ENCODE data around the gene ROR1. TPM values are rescaled to one million over a fixed set of nuclear protein-coding genes. Genes with fewer than 3 reads are reported as not detected.

Gene ROR1
- total RNA-seq, 1 experiment from 2014 or later: 1.4 TPM

DNA sequence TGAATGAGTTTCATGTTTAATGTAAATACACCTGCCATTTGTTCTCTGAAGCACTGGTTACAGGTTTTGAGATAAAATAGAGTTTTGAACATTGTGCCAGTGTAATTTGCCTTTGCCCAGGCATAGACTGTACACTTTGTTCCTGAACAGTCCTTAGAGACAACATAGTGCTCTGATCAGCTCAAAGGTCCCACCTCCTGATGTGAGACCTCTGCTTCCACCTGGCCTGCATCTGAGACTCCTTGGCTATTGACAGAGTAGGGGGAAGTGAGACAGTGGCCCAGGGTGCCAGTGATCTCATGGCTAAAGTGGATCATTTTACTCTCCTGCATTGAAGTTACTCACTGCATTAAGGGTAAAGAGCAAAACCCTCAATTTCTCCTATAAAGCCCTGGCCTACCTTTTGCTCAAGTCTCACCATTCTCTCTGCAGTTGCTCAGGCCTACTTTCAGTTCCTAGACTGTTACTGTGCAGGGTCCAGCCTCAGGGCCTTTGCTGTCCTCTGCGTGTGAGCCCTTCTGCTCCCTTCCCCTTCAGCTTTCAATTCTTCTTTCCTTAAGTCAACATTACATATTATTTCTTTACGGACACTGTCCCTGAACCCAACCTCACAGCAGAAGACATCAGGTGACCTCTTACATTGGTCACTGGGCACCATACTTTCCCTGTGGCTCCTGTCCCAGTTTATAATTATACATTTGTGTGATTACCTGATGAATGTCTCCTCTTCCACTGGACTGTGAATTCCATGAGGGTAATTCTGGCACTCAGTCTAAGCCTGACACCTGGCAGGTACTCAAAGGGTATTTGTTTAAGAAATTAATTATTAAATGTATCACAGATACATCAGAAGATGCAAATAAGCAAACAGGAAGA is 142.9 kb downstream of the ROR1 start:
- H3K27me3 ChIP-seq: no peaks in the 10 kb centered on the region
- no peak overlapping the region for H3K4me3 ChIP-seq
- no peaks in the 10 kb centered on the region for H3K9me3 ChIP-seq
- no peaks in the 10 kb centered on the region for H3K36me3 ChIP-seq
- DNase-seq: no peak

DNA sequence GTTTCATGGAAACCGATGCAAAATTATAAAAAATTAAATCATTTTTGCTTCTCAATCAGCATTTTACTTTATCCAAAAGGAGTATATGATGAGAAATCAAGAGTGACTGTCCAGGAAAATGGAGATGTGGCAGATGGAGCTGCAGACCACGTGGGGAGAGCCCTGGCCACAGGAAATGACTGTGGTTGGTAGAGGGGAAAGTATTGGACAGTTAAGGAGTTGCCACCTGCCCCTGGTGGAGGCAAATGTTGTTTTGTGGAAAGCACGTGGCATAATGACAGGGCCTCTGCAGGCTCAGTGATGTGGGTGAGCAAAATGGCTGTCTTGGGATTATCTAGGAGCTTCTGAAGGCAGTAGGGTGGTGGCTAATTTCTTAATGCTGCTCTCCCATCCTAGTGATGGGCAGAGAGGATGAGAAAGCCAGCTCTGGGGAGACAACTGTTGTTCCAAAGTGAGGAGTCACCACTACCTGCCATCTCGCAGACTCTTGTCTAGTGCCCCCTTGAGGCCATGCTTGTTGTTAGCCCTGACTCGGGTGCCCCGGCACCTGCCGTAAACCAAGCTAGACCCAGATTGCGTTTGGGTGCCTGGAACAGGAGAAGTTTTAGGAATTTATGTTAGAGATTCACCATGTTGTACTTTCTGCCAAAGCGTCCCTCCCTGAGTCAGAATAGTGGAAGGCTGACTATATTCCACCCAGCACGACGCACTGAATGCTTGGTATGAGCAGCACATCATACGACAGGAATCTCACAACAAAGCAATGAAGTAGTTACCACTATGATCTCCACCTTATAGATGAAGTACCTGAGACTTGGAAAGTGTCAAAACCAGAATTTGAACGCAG is 144.0 kb downstream of the ROR1 start:
- Histone ChIP-seq H3K36me3 (no peaks in the 10 kb centered on the region), H3K9me3 (no peaks in the 10 kb centered on the region), H3K27me3 (no peaks in the 10 kb centered on the region), H3K4me3 (no peak overlapping the region)
- DNase-seq: no peak

DNA sequence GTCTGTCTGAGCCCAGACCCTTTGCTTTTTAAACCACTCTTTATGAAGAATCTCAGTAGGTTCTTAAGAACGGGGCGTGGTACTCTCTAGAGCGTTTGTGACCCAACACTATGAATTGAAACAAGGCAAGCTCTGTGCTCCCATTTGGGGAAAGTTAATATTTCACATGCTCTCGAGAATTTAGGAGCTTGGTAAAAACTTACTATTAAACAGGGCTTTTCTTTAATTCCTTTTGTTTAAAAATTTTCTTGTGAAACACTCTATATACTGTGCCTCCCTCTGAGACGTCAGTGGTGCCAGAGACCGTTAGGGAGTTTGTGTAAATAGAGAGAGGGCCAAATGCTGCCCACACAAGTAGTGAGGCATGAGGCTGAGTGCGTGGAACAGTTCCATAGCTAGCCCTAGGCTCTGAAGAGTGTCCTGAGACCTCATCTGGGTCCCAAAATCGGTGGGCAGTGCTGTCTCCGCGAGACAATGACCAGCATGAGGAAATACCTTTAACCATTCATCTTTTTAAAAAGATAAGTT is 144.7 kb downstream of the ROR1 start:
- DNase-seq: peak; percentile 40
- H3K27me3 ChIP-seq: no peaks in the 10 kb centered on the region
- no peaks in the 10 kb centered on the region for H3K36me3 ChIP-seq
- no peaks in the 10 kb centered on the region for H3K9me3 ChIP-seq
- no peak overlapping the region for H3K4me3 ChIP-seq

DNA sequence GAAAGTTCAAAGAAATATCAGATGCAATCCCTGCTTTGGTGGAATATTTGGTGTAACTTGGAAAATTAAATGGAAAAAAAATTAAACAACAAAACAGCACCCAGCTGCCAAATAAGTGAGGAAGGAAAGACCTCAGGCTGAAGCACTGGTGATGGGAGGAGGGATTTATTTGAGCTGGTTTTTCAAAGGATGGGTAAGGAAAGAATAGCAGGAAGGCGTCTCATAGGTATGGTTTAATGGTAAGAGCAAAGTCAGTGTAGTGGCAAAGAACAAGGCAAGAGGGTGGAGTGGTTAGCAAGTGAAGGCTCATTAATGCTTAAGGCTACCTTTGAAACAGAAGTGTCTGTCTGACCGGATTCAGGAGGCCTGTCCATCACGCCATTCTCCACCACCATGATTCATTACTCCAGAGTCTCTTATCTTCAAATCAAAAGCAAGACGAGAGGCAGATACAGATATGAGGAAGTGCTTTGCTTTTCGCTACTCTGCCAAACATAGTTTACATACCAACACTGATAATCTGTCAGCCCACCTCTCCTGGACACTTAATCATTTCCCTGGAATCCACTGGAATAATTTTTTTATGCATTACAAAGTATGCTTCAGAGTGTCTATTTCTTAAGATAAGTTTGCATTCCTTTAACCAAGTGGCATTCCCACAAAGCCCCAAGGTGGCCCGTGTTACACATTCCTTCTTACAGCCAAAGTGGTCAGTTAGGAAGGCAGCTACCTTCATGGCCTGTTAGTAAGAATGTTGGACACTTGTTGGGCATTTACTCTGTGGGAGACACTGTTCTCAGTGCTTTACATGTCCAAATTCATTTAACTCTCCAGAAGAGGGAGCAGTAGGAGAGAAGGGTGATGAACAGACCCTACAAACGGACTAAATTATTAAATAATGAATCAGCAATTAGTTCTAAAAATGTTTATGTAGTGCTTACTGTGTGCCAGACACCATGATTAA is 146.6 kb downstream of the ROR1 start:
- peak; percentile 50 for DNase-seq
- no peaks in the 10 kb centered on the region for H3K27me3 ChIP-seq
- H3K9me3 ChIP-seq: no peaks in the 10 kb centered on the region
- H3K4me3 ChIP-seq: no peak overlapping the region
- H3K36me3 ChIP-seq: no peaks in the 10 kb centered on the region

DNA sequence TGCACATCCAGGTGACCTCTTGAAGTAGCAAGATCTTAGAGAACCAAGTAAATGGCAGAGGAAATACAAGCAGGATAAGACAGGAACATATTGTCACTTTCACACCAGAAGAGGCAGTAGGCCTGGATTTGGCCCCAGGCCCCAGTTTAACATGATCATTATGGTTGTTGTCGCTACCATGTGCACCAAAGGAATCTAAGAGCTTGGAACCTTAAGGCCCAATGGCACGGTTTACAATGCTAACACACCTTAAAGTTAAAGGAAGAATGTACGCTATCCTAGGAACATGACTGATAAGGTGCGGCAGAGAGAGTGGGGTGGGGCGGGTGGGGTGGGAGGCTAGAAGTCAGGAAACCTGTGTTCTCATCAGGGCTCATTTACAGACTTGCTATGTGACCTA is 147.5 kb downstream of the ROR1 start:
- no peak overlapping the region for H3K4me3 ChIP-seq
- no peak for DNase-seq
- H3K36me3 ChIP-seq: no peaks in the 10 kb centered on the region
- H3K9me3 ChIP-seq: no peaks in the 10 kb centered on the region
- H3K27me3 ChIP-seq: no peaks in the 10 kb centered on the region

DNA sequence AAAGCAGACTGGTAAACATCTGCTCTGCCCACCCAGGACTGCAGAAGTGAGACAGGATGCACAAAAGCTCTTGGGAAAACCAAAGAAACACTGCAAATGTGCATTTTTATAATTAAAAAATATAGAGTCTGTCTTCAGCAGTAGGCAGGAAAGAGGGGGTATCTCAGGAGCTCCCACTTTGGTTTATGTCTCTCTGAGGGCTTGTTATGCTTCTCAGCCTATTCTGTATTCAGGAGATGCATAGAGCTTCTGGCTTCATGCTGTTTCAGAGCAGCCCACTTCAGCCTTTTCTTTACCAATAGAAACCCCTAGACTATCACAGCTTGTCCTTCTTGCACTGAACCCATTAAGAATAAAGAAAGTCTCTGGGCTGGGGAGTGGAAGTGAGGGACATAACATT is 148.0 kb downstream of the ROR1 start:
- H3K36me3 ChIP-seq: no peaks in the 10 kb centered on the region
- no peak overlapping the region for H3K4me3 ChIP-seq
- no peaks in the 10 kb centered on the region for H3K9me3 ChIP-seq
- DNase-seq: no peak
- no peaks in the 10 kb centered on the region for H3K27me3 ChIP-seq

DNA sequence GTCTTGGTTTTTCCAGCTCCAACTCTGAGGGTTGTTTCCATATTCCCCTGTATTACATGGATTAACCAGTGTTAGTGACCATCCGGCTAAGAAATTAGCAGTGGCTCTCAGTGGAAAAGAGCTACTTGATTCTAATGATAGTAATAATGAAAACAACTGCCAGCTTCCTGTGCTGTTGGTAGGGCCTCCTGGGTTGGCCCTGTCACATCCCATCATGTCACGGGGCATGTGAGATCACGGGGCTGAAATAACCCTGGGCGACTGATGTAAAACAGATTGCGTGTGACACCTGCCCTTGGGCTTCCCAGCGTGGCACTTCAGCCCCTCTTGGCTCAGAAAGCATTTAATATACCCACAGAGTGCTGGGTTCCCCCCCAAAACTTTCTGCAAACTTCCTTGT is 149.0 kb downstream of the ROR1 start:
- Histone ChIP-seq H3K9me3 (no peaks in the 10 kb centered on the region), H3K27me3 (no peaks in the 10 kb centered on the region), H3K36me3 (no peaks in the 10 kb centered on the region), H3K4me3 (no peak overlapping the region)
- DNase-seq: no peak

DNA sequence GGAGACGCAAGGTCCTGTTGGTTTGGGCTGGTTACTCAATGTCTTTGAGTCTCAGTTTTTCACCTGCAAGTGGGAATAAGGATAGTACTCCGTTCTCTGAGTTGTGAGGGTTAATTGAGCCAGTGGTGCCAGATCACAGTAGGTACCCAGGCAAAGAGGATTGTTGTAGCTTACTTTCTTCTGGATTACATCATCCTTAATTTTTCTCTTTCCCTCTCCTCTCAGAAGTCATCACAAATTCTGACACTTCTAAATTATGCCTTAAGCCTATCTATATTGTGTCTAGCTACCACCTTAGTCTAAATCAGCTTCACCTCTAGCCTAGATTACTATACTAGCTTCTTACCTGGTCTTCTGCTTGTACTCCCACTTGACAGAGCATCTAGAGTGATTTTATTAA is 149.5 kb downstream of the ROR1 start:
- no peak for DNase-seq
- Histone ChIP-seq H3K9me3 (no peaks in the 10 kb centered on the region), H3K36me3 (no peaks in the 10 kb centered on the region)

DNA sequence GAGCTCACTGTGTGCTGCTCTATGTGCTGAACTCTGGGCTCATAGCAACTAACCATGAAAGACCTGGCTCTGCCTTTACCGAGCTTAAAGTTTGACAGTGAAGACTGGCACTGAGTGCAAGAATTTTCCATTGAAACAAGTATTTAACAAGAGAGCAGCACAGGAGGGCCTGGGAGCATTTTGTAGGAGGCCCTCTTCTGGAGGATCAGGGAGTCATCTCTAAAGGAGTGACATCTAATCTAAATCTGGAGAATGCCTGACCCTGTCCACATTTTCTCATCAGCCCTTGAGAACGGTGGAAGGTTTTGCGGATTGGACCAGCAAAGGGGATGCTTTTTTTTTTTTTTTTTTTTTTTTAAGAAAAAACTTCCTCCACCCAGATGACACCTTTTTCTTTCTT is 150.8 kb downstream of the ROR1 start:
- H3K36me3 ChIP-seq: no peaks in the 10 kb centered on the region

More for the DNA sequence above, 149.5 kb downstream of the ROR1 start:
- Histone ChIP-seq H3K4me3 (no peak overlapping the region), H3K27me3 (no peaks in the 10 kb centered on the region)

DNA sequence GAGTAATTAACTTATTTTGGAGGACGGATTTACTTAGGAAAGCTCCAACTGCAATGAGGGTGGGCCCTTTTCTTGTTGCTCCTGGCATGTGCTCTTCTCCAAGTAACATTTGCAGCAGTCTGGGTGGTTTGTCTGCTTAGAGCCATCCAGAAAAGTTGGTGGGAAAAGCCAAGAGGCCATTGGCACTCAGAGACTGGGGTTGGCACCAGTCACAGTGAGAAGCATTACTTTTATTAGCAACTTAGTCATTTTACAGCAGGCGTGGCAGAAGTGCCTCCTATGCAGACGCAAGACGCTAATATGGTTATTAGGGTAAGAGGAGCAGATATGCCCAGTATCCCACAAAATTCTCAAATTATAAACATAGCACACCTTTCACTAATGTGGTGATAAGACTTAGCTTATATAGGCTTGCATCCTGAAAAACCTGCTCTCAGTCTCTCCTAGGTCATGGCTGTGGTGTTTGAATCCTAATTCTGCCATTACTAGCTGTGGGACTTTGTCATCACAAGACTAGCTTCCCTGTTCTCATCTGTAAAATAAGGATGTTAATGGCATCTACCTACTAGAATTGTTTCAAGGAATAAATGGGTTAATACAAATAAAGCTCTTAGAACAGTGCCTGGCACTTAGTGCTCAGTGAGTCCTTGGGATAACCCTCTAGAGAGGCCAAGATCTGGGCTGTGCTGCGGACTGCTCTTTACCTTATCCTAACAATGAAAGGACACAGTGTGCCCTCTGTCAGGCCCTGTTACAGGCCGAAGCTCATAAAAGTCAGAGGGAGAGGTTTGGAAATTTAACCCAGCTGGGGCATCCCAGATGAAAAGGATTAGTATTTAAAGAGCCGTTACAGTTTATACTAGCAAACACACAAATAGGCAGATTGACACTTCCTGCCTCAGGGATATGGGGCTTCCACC is 154.6 kb downstream of the ROR1 start:
- no peaks in the 10 kb centered on the region for H3K9me3 ChIP-seq
- peak; percentile 36 for DNase-seq
- H3K36me3 ChIP-seq: no peaks in the 10 kb centered on the region
- H3K4me3 ChIP-seq: no peak overlapping the region
- no peaks in the 10 kb centered on the region for H3K27me3 ChIP-seq

More for the DNA sequence above, 150.8 kb downstream of the ROR1 start:
- no peaks in the 10 kb centered on the region for H3K27me3 ChIP-seq
- H3K4me3 ChIP-seq: no peak overlapping the region
- no peak for DNase-seq
- H3K9me3 ChIP-seq: no peaks in the 10 kb centered on the region

DNA sequence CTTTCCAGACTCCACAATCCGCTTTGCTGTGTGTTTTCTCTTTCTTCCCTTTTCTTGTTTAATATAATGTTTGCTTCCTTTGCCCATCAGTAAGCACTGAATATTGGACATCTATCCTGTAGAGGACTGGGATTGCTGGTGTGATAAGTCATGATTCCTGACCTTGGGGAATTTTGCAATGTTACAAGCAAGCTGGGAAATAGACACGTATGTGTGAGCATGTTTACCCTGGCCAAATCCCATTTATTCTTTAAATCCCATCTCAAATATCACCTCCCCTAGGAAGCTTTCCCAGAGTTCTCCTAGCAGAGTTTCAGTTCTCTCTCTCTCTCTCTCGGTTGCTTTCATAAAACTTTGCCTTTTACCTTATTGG is 155.3 kb downstream of the ROR1 start:
- Histone ChIP-seq H3K9me3 (no peaks in the 10 kb centered on the region), H3K27me3 (no peaks in the 10 kb centered on the region), H3K36me3 (no peaks in the 10 kb centered on the region), H3K4me3 (no peak overlapping the region)
- DNase-seq: no peak

DNA sequence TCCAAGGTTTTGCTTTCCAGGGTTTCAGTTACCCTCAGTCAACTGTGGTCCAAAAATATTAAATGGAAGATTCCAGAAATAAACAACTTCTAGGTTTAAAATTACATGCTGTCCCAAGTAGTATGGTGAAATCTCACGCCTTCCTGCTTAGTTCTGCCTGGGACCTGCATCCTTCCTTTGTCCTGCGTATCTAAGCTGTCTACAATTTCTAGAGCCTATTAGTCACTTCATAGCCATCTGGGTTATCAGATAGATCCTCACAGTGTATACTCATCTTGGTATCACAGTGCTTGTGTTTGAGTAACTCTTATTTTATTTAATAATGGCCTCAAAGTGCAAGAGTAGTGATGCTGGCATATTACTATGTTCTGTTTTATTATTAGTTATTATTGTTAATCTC is 157.7 kb downstream of the ROR1 start:
- Histone ChIP-seq H3K36me3 (no peaks in the 10 kb centered on the region), H3K9me3 (no peaks in the 10 kb centered on the region), H3K4me3 (no peak overlapping the region), H3K27me3 (no peaks in the 10 kb centered on the region)
- no peak for DNase-seq

DNA sequence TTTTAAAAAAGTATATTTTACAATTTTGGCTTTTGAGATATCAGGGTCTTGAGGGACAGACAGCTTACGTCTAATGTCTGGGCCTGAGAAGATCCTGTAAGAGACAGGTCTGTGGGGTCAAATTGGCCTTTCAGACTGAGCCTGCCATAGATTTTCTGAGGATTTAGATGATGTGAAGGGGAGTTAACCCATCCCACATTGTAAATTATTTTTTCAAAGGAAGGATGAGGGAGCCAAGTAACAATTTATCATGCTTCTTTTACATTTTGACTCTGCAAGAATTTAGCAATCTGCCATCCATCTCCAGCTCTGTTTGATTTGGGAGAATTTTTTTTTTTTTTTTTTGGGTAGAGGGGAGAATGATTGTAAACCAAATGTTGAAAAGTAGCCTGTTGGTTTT is 160.9 kb downstream of the ROR1 start:
- Histone ChIP-seq H3K27me3 (no peaks in the 10 kb centered on the region), H3K36me3 (no peaks in the 10 kb centered on the region), H3K4me3 (no peak overlapping the region), H3K9me3 (no peaks in the 10 kb centered on the region)
- no peak for DNase-seq

DNA sequence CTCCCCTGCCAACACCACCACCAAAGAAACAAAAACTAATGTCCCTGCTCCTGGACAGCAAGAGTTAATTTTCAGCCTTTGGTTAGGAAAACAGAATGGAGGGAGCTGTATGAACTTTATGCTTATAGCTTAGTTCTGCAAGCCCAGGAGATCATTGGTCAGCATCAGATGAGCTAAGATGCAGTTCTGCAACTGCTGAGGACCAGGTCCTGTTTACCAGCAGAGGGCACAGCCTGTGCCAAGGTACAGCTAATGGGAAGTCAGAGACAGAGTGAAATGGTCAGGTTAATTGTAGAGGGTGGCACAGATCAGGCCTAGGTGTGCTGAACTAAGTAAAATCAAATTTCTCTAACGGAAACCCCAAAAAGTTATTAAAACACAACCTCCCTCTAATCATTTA is 161.3 kb downstream of the ROR1 start:
- DNase-seq: peak; percentile 20

DNA sequence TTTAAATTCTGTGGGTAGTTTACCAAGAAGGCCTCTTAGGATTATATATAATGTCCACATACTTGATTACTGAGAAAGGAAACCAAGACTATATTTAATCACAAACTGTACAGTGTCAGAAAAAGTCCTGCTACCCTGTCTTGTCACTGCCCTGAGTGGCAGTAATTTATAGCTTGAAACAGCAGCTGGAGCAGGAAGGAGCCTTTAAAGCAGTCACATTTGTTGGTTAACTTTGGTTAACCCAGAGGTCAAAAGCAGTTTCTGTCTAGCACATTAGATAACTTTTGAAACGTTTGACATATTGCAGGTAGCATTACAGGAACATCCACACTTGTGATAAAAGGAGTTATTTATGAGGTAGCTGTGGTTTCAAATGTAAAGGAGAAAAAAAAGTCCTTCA is 161.7 kb downstream of the ROR1 start:
- Histone ChIP-seq H3K4me3 (no peak overlapping the region), H3K9me3 (no peaks in the 10 kb centered on the region), H3K36me3 (no peaks in the 10 kb centered on the region), H3K27me3 (no peaks in the 10 kb centered on the region)
- DNase-seq: no peak

More for the DNA sequence above, 161.3 kb downstream of the ROR1 start:
- H3K36me3 ChIP-seq: no peaks in the 10 kb centered on the region
- H3K4me3 ChIP-seq: no peak overlapping the region
- H3K9me3 ChIP-seq: no peaks in the 10 kb centered on the region
- no peaks in the 10 kb centered on the region for H3K27me3 ChIP-seq

DNA sequence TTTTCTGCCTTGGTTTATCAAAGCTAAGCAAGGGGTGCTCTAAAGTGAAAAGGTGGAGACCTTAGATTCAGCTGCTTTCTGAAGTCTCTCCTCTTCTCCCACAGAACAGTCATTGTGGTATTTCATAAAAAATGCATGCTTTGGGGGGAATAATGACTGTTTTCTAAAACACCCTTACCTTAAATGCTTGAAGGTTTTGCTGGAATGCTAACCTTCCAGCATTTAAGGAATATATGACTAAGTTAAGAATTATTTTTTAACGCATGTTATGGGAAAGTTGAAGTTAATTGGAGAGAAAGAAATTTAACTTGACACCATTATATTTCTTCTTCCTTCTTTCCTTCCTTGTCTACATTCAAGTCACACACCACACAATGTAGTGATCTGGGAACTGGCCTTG is 162.5 kb downstream of the ROR1 start:
- Histone ChIP-seq H3K4me3 (no peak overlapping the region), H3K27me3 (no peaks in the 10 kb centered on the region), H3K36me3 (no peaks in the 10 kb centered on the region), H3K9me3 (no peaks in the 10 kb centered on the region)
- DNase-seq: no peak
